GM23338 (cell line): ENCODE measurements around the gene DCTN1.

Source experiments
- CREB1 ChIP-seq: fragments of 250-450 bp; sonication (Bioruptor Pico); IDR thresholded peaks from 2 replicates; pipeline ENCODE4 v1.5.0; 2020; ENCODE audit warnings: low read depth, mild to moderate bottlenecking, moderate library complexity
- EZH2 ChIP-seq: fragments of 200-600 bp; sonication (generic); IDR thresholded peaks from one replicate; pipeline ENCODE4 v1.8.0; 2017; ENCODE audit warnings: antibody characterized with exemption, mild to moderate bottlenecking, low read depth; ENCODE audit not compliant: unreplicated experiment
- EZH2phosphoT487 ChIP-seq: fragments of 200-600 bp; sonication (generic); IDR thresholded peaks from one replicate; pipeline ENCODE4 v1.8.1; 2018; ENCODE audit warnings: antibody characterized with exemption; ENCODE audit not compliant: unreplicated experiment
- JUNB ChIP-seq: IDR thresholded peaks from one replicate; pipeline ENCODE4 v1.6.1; 2016; ENCODE audit warnings: antibody characterized with exemption; ENCODE audit not compliant: unreplicated experiment
- NANOG ChIP-seq: IDR thresholded peaks from 2 replicates; pipeline ENCODE4 v1.6.1; 2016; ENCODE audit warnings: antibody characterized with exemption, borderline replicate concordance
- POLR2AphosphoS5 ChIP-seq: IDR thresholded peaks from 2 replicates; pipeline ENCODE4 v1.6.1; 2016; ENCODE audit warnings: antibody characterized with exemption, low read depth
- STAT1 ChIP-seq: IDR thresholded peaks from one replicate; pipeline ENCODE4 v1.6.1; 2016; ENCODE audit warnings: antibody characterized with exemption; ENCODE audit not compliant: unreplicated experiment
- ZNF114 ChIP-seq: fragments of 250-450 bp; sonication (Bioruptor Pico); IDR thresholded peaks from 2 replicates; pipeline ENCODE4 v1.5.0; 2020; ENCODE audit warnings: mild to moderate bottlenecking, moderate library complexity
- ZNF462 ChIP-seq: fragments of 250-450 bp; sonication (Bioruptor Pico); IDR thresholded peaks from 2 replicates; pipeline ENCODE4 v1.5.0; 2020; ENCODE audit warnings: mild to moderate bottlenecking, moderate library complexity
- TF ChIP-seq, protein P1 (sequence below), 2 experiments: fragments of 200-600 bp in 1 of 2; sonication (generic) in 1 of 2; conservative IDR thresholded peaks; 2 replicates each; pipeline versions ENCODE4 v1.5.1 to v1.6.1; 2016 to 2017; ENCODE audit warnings: antibody characterized with exemption in 2 of 2, low read depth in 2 of 2, mild to moderate bottlenecking in 2 of 2, moderate library complexity in 1 of 2
- TF ChIP-seq, protein P2 (sequence below): IDR thresholded peaks from one replicate; pipeline ENCODE4 v1.6.1; 2018; ENCODE audit warnings: antibody characterized with exemption; ENCODE audit not compliant: unreplicated experiment
- TF ChIP-seq, protein P3 (sequence below): IDR thresholded peaks from 2 replicates; pipeline ENCODE4 v1.6.1; 2016; ENCODE audit warnings: antibody characterized with exemption

GRCh38 chr2:74414881-74415761, 35.0 kb upstream of the DCTN1 start:
- peak; percentile 61; the same call in 1 of the 2 replicates for TF ChIP-seq POLR2AphosphoS5
- TF ChIP-seq ZNF462 (CRISPR knock-in tag) = no peak
- TF ChIP-seq, protein P1, sequence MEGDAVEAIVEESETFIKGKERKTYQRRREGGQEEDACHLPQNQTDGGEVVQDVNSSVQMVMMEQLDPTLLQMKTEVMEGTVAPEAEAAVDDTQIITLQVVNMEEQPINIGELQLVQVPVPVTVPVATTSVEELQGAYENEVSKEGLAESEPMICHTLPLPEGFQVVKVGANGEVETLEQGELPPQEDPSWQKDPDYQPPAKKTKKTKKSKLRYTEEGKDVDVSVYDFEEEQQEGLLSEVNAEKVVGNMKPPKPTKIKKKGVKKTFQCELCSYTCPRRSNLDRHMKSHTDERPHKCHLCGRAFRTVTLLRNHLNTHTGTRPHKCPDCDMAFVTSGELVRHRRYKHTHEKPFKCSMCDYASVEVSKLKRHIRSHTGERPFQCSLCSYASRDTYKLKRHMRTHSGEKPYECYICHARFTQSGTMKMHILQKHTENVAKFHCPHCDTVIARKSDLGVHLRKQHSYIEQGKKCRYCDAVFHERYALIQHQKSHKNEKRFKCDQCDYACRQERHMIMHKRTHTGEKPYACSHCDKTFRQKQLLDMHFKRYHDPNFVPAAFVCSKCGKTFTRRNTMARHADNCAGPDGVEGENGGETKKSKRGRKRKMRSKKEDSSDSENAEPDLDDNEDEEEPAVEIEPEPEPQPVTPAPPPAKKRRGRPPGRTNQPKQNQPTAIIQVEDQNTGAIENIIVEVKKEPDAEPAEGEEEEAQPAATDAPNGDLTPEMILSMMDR (conservative IDR thresholded peaks at IDR 0.05; ENCODE audit: low read depth in 2 of 2) = peak in 1 of 2 experiments; percentile 61; a peak in 3 of 4 replicates
- TF ChIP-seq, protein P2, sequence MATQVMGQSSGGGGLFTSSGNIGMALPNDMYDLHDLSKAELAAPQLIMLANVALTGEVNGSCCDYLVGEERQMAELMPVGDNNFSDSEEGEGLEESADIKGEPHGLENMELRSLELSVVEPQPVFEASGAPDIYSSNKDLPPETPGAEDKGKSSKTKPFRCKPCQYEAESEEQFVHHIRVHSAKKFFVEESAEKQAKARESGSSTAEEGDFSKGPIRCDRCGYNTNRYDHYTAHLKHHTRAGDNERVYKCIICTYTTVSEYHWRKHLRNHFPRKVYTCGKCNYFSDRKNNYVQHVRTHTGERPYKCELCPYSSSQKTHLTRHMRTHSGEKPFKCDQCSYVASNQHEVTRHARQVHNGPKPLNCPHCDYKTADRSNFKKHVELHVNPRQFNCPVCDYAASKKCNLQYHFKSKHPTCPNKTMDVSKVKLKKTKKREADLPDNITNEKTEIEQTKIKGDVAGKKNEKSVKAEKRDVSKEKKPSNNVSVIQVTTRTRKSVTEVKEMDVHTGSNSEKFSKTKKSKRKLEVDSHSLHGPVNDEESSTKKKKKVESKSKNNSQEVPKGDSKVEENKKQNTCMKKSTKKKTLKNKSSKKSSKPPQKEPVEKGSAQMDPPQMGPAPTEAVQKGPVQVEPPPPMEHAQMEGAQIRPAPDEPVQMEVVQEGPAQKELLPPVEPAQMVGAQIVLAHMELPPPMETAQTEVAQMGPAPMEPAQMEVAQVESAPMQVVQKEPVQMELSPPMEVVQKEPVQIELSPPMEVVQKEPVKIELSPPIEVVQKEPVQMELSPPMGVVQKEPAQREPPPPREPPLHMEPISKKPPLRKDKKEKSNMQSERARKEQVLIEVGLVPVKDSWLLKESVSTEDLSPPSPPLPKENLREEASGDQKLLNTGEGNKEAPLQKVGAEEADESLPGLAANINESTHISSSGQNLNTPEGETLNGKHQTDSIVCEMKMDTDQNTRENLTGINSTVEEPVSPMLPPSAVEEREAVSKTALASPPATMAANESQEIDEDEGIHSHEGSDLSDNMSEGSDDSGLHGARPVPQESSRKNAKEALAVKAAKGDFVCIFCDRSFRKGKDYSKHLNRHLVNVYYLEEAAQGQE = no peak
- no peak for TF ChIP-seq EZH2
- TF ChIP-seq JUNB = no peak
- TF ChIP-seq EZH2phosphoT487 = no peak
- no peak for TF ChIP-seq CREB1 (CRISPR knock-in tag)
- no peak for TF ChIP-seq STAT1
- TF ChIP-seq NANOG = no peak
- TF ChIP-seq, protein P3, sequence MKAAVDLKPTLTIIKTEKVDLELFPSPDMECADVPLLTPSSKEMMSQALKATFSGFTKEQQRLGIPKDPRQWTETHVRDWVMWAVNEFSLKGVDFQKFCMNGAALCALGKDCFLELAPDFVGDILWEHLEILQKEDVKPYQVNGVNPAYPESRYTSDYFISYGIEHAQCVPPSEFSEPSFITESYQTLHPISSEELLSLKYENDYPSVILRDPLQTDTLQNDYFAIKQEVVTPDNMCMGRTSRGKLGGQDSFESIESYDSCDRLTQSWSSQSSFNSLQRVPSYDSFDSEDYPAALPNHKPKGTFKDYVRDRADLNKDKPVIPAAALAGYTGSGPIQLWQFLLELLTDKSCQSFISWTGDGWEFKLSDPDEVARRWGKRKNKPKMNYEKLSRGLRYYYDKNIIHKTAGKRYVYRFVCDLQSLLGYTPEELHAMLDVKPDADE = no peak
- TF ChIP-seq ZNF114 = no peak
